HEK293T (cell line): ENCODE measurements around the gene PTCH1.

ENCODE experiments used
- CTCF ChIA-PET: fragments of 350-600 bp; formaldehyde crosslinking; extraction: SDS; loops from one replicate; lab custom pipeline; 2021; ENCODE audit warnings: antibody characterized with exemption, inconsistent platforms; lab: Yijun Ruan, JAX
- POLR2A ChIA-PET: fragments of 350-600 bp; formaldehyde crosslinking; extraction: SDS; loops from one replicate; lab custom pipeline; 2020; ENCODE audit warnings: antibody characterized with exemption, inconsistent platforms; lab: Yijun Ruan, JAX
- DNase-seq: peaks from one replicate; pipeline ENCODE4 v3.0.0; 2012; ENCODE audit warnings: mixed read lengths; ENCODE audit errors: extremely low spot score
- ARNT ChIP-seq: fragments of 450-650 bp; IDR thresholded peaks from 2 replicates; pipeline ENCODE4 v1.6.1; 2017; ENCODE audit warnings: mild to moderate bottlenecking
- BHLHE40 ChIP-seq: fragments of 450-650 bp; IDR thresholded peaks from 2 replicates; pipeline ENCODE4 v1.6.1; 2016; ENCODE audit warnings: mild to moderate bottlenecking, moderate library complexity, borderline replicate concordance
- CTBP1 ChIP-seq: fragments of 450-650 bp; IDR thresholded peaks from 2 replicates; pipeline ENCODE4 v1.6.1; 2016; ENCODE audit warnings: borderline replicate concordance
- ELF4 ChIP-seq: fragments of 450-650 bp; IDR thresholded peaks from 2 replicates; pipeline ENCODE4 v1.6.1; 2017; ENCODE audit warnings: antibody characterized with exemption
- FOXA1 ChIP-seq: fragments of 450-650 bp; IDR thresholded peaks from 2 replicates; pipeline ENCODE4 v1.6.1; 2016; ENCODE audit warnings: mild to moderate bottlenecking
- FOXK2 ChIP-seq: fragments of 450-650 bp; IDR thresholded peaks from 2 replicates; pipeline ENCODE4 v1.6.1; 2016; ENCODE audit warnings: mild to moderate bottlenecking
- FOXM1 ChIP-seq: fragments of 450-650 bp; IDR thresholded peaks from 2 replicates; pipeline ENCODE4 v1.6.1; 2017; ENCODE audit warnings: mild to moderate bottlenecking, borderline replicate concordance
- HDGF ChIP-seq: fragments of 450-650 bp; IDR thresholded peaks from 2 replicates; pipeline ENCODE4 v1.6.1; 2017; ENCODE audit warnings: antibody characterized with exemption, borderline replicate concordance
- L3MBTL2 ChIP-seq: fragments of 450-650 bp; conservative IDR thresholded peaks from 2 replicates; pipeline ENCODE4 v1.6.1; 2016; ENCODE audit warnings: mild to moderate bottlenecking
- LEF1 ChIP-seq: fragments of 450-650 bp; IDR thresholded peaks from 2 replicates; pipeline ENCODE4 v1.6.1; 2017; ENCODE audit warnings: mild to moderate bottlenecking, borderline replicate concordance
- NFRKB ChIP-seq: fragments of 450-650 bp; IDR thresholded peaks from 2 replicates; pipeline ENCODE4 v1.6.1; 2016; ENCODE audit warnings: mild to moderate bottlenecking, moderate library complexity
- SP1 ChIP-seq: fragments of 450-650 bp; IDR thresholded peaks from 2 replicates; pipeline ENCODE4 v1.6.1; 2017
- SUZ12 ChIP-seq: fragments of 450-650 bp; IDR thresholded peaks from 2 replicates; pipeline ENCODE4 v1.6.1; 2016; ENCODE audit warnings: mild to moderate bottlenecking
- TARDBP ChIP-seq: fragments of 450-650 bp; IDR thresholded peaks from 2 replicates; pipeline ENCODE4 v1.6.1; 2016
- ZNF384 ChIP-seq: fragments of 450-650 bp; IDR thresholded peaks from 2 replicates; pipeline ENCODE4 v1.6.1; 2016
- TF ChIP-seq, protein P1 (sequence below): fragments of 450-650 bp; IDR thresholded peaks from 2 replicates; pipeline ENCODE4 v1.6.1; 2016

The PTCH1 gene

DNA sequence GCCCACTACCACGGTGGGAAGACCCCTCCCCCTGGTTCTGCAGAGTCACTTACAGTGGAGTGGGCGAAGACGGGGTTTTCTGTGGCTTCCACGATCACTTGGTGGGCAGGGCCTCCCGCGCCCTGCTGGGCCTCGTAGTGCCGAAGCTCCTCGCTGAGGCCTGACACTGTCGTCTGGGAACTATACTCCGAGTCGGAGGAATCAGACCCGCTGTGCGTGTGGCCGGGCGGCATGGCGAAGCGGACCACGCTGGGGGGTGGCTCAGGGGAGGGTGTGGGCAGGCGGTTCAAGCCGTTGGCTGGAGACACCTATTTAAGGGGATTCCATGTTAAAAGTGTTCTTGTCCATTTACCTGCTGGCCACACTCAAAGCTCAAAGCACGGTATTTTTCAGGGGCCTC, 67.8 kb downstream of the PTCH1 start:
- no peak for TF ChIP-seq TARDBP
- DNase-seq, result no peak
- ChIA-PET CTCF (no interaction called here), POLR2A (no interaction called here)

DNA sequence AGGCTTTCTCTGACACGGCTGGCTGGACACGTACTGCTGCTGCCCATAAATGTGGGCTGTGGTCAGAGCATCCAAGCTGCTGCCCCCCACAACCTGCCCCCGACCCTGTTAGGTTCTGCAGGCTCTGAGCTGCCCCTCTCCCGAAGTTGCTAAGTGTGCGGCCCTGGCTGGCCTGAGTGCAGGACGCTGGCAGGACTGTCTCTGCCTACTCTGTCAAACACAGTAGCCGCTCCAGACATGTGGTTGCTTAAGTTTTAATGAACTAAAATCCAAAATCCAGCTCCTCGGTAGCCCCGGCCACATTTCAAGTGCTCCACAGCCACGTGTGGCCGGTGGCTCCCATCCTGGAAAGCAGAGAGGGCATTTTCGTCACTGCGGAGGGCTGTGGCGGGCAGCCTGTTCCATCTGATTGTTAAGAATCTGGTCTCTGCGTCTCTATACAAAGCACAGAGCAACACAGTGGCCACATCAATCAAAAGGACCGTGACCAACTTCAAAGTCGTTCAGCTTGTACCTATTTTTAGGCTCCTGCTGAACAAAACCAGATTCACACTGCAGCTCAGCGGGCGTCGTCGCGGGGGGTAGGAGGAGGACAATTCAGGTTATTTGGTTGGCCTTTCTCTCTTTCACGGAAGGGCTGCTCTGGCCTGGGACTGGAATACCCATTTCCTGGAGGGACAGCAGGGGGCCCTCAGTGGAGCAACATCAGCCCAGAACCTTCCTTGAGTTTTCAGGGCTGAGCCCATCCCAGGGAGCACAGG, 68.9 kb downstream of the PTCH1 start:
- TF ChIP-seq FOXK2 (no peak), TARDBP (no peak), FOXA1 (no peak), LEF1 (no peak), L3MBTL2 (no peak), ZNF384 (no peak), HDGF (no peak), SP1 (no peak), SUZ12 (no peak)
- TF ChIP-seq, protein P1, sequence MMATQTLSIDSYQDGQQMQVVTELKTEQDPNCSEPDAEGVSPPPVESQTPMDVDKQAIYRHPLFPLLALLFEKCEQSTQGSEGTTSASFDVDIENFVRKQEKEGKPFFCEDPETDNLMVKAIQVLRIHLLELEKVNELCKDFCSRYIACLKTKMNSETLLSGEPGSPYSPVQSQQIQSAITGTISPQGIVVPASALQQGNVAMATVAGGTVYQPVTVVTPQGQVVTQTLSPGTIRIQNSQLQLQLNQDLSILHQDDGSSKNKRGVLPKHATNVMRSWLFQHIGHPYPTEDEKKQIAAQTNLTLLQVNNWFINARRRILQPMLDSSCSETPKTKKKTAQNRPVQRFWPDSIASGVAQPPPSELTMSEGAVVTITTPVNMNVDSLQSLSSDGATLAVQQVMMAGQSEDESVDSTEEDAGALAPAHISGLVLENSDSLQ, result no peak
- CTCF ChIA-PET, result no interaction called here
- POLR2A ChIA-PET, result no interaction called here
- DNase-seq, result no peak

DNA sequence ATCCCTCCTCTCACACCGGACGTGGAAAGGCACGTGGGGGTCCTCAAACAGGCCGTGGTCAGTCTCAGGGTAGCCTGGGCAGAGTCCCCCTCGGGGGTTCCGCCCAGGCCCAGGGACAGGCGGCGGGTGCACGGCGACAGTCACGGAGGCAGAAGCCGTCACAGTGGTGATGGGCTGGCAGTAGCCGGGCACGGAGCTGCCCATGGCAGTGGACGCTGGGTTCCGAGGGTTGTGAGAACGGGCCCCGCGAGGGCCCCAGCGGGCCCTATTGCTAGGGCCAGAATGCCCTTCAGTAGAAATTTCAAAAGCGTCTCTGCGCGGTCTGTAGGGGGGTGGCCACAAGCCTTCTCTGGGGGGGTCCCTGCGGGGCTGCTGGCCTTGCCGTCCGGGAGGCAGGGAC, 69.8 kb downstream of the PTCH1 start:
- TF ChIP-seq FOXA1, result no peak
- TF ChIP-seq SP1, result no peak
- no peak for TF ChIP-seq ZNF384
- TF ChIP-seq NFRKB, result no peak
- no peak for TF ChIP-seq HDGF
- TF ChIP-seq FOXK2, result no peak
- no peak for TF ChIP-seq SUZ12
- TF ChIP-seq L3MBTL2, result no peak
- TF ChIP-seq ARNT, result no peak
- no peak for TF ChIP-seq ELF4
- no peak for TF ChIP-seq FOXM1
- TF ChIP-seq TARDBP, result no peak
- no peak for TF ChIP-seq CTBP1
- no peak for TF ChIP-seq BHLHE40
- TF ChIP-seq LEF1, result no peak
- TF ChIP-seq, protein P1, result no peak
- ChIA-PET POLR2A (no interaction called here), CTCF (no interaction called here)

DNA sequence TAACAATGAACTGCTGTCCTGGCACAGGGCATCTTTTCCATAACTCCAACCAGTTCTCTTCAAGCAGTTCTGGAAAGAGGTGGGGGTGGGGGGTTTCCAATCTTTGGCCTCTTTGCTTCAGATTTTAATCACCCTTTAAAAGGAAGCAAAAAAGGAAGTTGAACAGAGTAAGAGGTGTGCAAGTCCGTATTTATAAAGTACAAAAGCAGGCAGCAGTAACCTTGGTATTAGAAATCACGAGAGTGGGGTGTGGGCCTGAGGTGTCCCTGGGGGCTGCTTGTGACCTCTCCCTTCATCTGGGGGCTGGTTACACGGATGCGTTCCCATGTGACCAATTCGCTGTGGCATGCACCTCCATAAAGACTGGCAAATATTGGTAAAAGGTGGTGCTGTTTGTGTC, 70.5 kb downstream of the PTCH1 start:
- no peak for TF ChIP-seq FOXM1
- no peak for TF ChIP-seq BHLHE40
- TF ChIP-seq FOXK2, result no peak
- TF ChIP-seq ZNF384, result no peak
- TF ChIP-seq TARDBP, result no peak
- TF ChIP-seq L3MBTL2, result no peak
- no peak for TF ChIP-seq NFRKB
- no peak for TF ChIP-seq ELF4
- no peak for TF ChIP-seq LEF1
- TF ChIP-seq CTBP1, result no peak
- CTCF ChIA-PET, result no interaction called here
- POLR2A ChIA-PET, result no interaction called here

More for the DNA sequence above, 69.8 kb downstream of the PTCH1 start:
- no peak for DNase-seq

DNA sequence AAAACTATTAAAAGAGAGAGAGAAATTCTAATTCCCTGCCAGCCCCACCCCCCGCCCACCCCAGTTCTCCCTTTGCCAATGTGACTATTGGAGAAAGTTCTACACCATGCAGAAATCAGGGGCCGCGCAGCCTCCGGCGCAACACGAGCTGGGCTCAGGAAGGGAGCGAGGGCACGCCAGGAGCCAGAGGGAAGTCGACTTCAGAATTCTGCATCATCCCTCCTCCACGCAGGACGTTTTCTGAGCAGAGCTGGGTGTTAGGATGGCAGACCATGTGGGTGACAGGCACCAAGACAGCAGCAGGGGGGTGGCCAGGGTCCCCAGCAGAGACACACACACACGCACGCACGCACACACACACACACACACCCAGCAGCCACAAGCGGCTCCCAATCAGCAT, 72.6 kb downstream of the PTCH1 start:
- ChIA-PET POLR2A (no interaction called here), CTCF (no interaction called here)
- TF ChIP-seq L3MBTL2 (no peak), ELF4 (no peak), HDGF (no peak), NFRKB (no peak), CTBP1 (no peak), BHLHE40 (no peak), LEF1 (no peak), SUZ12 (no peak), FOXK2 (no peak), SP1 (no peak), FOXM1 (no peak), TARDBP (no peak), FOXA1 (no peak), ARNT (no peak), ZNF384 (no peak)
- TF ChIP-seq, protein P1, result no peak
- no peak for DNase-seq

More for the DNA sequence above, 70.5 kb downstream of the PTCH1 start:
- no peak for DNase-seq

DNA sequence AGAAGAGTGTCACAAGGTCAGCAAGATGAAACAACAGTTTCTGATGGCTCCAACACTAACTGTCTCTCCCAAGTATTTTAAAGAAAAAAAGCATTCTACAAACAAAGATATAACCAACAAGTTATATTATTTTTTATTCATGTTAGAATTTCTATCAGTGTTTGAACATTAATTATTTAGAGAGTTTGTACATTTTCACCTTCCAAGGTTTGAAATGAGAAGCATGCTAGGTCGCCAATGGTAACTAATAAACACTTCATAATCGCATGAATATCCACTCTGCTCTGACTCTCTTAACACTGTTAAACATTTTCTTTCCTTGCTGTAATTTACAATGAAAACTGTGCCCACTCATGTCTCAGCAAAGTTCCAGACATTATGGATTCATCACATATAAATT, 73.5 kb downstream of the PTCH1 start:
- CTCF ChIA-PET, result no interaction called here
- POLR2A ChIA-PET, result no interaction called here
- DNase-seq, result no peak
- TF ChIP-seq BHLHE40, result no peak
- no peak for TF ChIP-seq HDGF
- TF ChIP-seq SUZ12, result no peak
- no peak for TF ChIP-seq ELF4
- no peak for TF ChIP-seq FOXA1
- no peak for TF ChIP-seq L3MBTL2
- no peak for TF ChIP-seq CTBP1
- TF ChIP-seq SP1, result no peak
- TF ChIP-seq ARNT, result no peak
- TF ChIP-seq FOXK2, result no peak
- no peak for TF ChIP-seq FOXM1
- TF ChIP-seq LEF1, result no peak
- TF ChIP-seq, protein P1, result no peak
- TF ChIP-seq NFRKB, result no peak
- TF ChIP-seq ZNF384, result no peak
